Peyer's patch (tissue), 4 donors: Measurements from ENCODE around the gene SIRPA.

ENCODE experiments used
- POLR2A ChIP-seq, 2 donors: fragments of 450-650 bp; IDR thresholded peaks; one replicate each; pipeline ENCODE4 v1.5.1; 2017; ENCODE audit warnings: antibody characterized with exemption in 2 of 2, mild to moderate bottlenecking in 2 of 2, moderate library complexity in 2 of 2
- TF ChIP-seq, protein P1 (sequence below), 6 experiments: fragments of 450-650 bp in 4 of 6; fragments of 200-600 bp in 2 of 6; sonication (generic) in 1 of 6; IDR thresholded peaks; one replicate each; pipeline ENCODE4 v1.5.1; 2017 to 2019; ENCODE audit warnings: antibody characterized with exemption in 6 of 6, mild to moderate bottlenecking in 3 of 6, moderate library complexity in 1 of 6

- no peak for TF ChIP-seq POLR2A (IDR thresholded peaks at IDR 0.05)
- TF ChIP-seq, protein P1, sequence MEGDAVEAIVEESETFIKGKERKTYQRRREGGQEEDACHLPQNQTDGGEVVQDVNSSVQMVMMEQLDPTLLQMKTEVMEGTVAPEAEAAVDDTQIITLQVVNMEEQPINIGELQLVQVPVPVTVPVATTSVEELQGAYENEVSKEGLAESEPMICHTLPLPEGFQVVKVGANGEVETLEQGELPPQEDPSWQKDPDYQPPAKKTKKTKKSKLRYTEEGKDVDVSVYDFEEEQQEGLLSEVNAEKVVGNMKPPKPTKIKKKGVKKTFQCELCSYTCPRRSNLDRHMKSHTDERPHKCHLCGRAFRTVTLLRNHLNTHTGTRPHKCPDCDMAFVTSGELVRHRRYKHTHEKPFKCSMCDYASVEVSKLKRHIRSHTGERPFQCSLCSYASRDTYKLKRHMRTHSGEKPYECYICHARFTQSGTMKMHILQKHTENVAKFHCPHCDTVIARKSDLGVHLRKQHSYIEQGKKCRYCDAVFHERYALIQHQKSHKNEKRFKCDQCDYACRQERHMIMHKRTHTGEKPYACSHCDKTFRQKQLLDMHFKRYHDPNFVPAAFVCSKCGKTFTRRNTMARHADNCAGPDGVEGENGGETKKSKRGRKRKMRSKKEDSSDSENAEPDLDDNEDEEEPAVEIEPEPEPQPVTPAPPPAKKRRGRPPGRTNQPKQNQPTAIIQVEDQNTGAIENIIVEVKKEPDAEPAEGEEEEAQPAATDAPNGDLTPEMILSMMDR (IDR thresholded peaks at IDR 0.05): no peak
Observed at GRCh38 chr20:1940581-1940980, 45.4 kb downstream of the SIRPA start.
